HepG2 (cell line): ENCODE results near the gene MPV17L2. TPM values are rescaled to one million over a fixed set of nuclear protein-coding genes. Genes with fewer than 3 reads are reported as not detected.

Experiments used
- ATAC-seq: fragments of 200-7000 bp; cut with Tn5 transposase; 3 replicates; pipeline ENCODE4 v1.9.1; 2020; ENCODE audit warnings: mild to moderate bottlenecking, moderate library complexity
- BruUV-seq: library from RNA; stranded (reverse); fragments of 400-500 nt; replicated peaks from 2 replicates; lab custom pipeline; 2021; lab: Mats Ljungman, UMichigan
- CTCF ChIA-PET: fragments of 300-600 bp; formaldehyde crosslinking; extraction: SDS; loops from one replicate; lab custom pipeline; 2021; ENCODE audit warnings: low total read pairs, inconsistent platforms, low intra/inter-chr PET ratio; lab: Yijun Ruan, JAX
- POLR2A ChIA-PET: fragments of 350-600 bp; sonication (Branson Sonifier 250); formaldehyde crosslinking; loops from one replicate; lab custom pipeline; 2020; ENCODE audit warnings: antibody characterized with exemption, inconsistent platforms; lab: Yijun Ruan, JAX
- DNase-seq: peaks from one replicate; pipeline ENCODE4 v3.0.0-alpha.2; 2015; ENCODE audit warnings: low spot score
- FAIRE-seq: peaks from 3 replicates; lab custom pipeline; 2011; peaks lifted over from hg19 to GRCh38; lab: Jason Lieb, UNC
- H2AFZ ChIP-seq: one replicate; pipeline ENCODE4 v1.6.1; 2011; ENCODE audit warnings: low read length, inconsistent platforms
- H3K27ac ChIP-seq: fragments of 300-600 bp; 3 replicates; pipeline ENCODE4 v1.8.0; 2011; ENCODE audit warnings: mixed run types, mild to moderate bottlenecking, mixed read lengths, low read length, inconsistent platforms; ENCODE audit not compliant: insufficient read depth; ENCODE audit errors: extremely low read length
- H3K27me3 ChIP-seq, 2 experiments: fragments of 200-600 bp in 1 of 2; 2 replicates in 1 of 2; 3 replicates in 1 of 2; pipeline versions ENCODE4 v1.6.0 to v1.8.0; 2011; ENCODE audit warnings: low read length in 2 of 2, mild to moderate bottlenecking in 2 of 2, moderate library complexity in 2 of 2, inconsistent platforms in 1 of 2; ENCODE audit not compliant: insufficient read depth in 2 of 2, control insufficient read depth in 1 of 2
- H3K36me3 ChIP-seq, 2 experiments: fragments of 200-600 bp in 1 of 2; replicated peaks in 1 of 2; 2 replicates in 1 of 2; 3 replicates in 1 of 2; pipeline versions ENCODE4 v1.5.1 to v1.8.0; 2011; ENCODE audit warnings: low read length in 2 of 2, inconsistent platforms in 1 of 2; ENCODE audit not compliant: insufficient read depth in 2 of 2, control insufficient read depth in 1 of 2
- H3K4me1 ChIP-seq: 2 replicates; pipeline ENCODE4 v1.5.1; 2012; ENCODE audit warnings: low read length, inconsistent platforms; ENCODE audit not compliant: insufficient read depth
- H3K4me2 ChIP-seq: 2 replicates; pipeline ENCODE4 v1.6.0; 2011; ENCODE audit warnings: low read depth, low read length, inconsistent platforms
- H3K4me3 ChIP-seq, 3 experiments: fragments of 200-600 bp in 1 of 3; sonication (generic), shearing (Covaris generic) in 1 of 3; replicated peaks in 1 of 3; 2 replicates each; pipeline ENCODE4 v1.5.1; 2011 to 2016; ENCODE audit warnings: low read length in 3 of 3, inconsistent platforms in 2 of 3, low read depth in 2 of 3, mild to moderate bottlenecking in 2 of 3, control low read depth in 1 of 3, mixed read lengths in 1 of 3; ENCODE audit not compliant: insufficient read depth in 1 of 3
- H3K79me2 ChIP-seq: one replicate; pipeline ENCODE4 v1.6.1; 2011; ENCODE audit warnings: low read length, inconsistent platforms; ENCODE audit not compliant: insufficient read depth
- H3K9ac ChIP-seq: 2 replicates; pipeline ENCODE4 v1.6.0; 2011; ENCODE audit warnings: mild to moderate bottlenecking, low read depth, low read length, inconsistent platforms; ENCODE audit not compliant: insufficient read depth
- H3K9me3 ChIP-seq: 2 replicates; pipeline ENCODE4 v1.5.1; 2012; ENCODE audit warnings: mild to moderate bottlenecking, low read length
- H4K20me1 ChIP-seq: 2 replicates; pipeline ENCODE4 v1.6.0; 2011; ENCODE audit warnings: inconsistent platforms, mild to moderate bottlenecking, low read length, moderate library complexity; ENCODE audit not compliant: insufficient read depth
- ARID2 ChIP-seq: sonication (generic); formaldehyde crosslinking; IDR thresholded peaks from 2 replicates; pipeline ENCODE4 v1.8.1; 2022; ENCODE audit warnings: mild to moderate bottlenecking, missing genetic modification reagents, borderline replicate concordance
- ARNTL ChIP-seq: sonication (generic); formaldehyde crosslinking; IDR thresholded peaks from 2 replicates; pipeline ENCODE4 v1.4.0; 2020; ENCODE audit warnings: mild to moderate bottlenecking, missing genetic modification reagents
- CREM ChIP-seq, 2 experiments: sonication (generic) in 1 of 2; formaldehyde crosslinking in 1 of 2; IDR thresholded peaks; 2 replicates each; pipeline versions ENCODE4 v1.4.0 to v1.6.1; 2016 to 2020; ENCODE audit warnings: antibody characterized with exemption in 1 of 2, mild to moderate bottlenecking in 1 of 2, missing genetic modification reagents in 1 of 2
- ELF1 ChIP-seq: sonication (generic); formaldehyde crosslinking; IDR thresholded peaks from 2 replicates; pipeline ENCODE4 v1.4.0; 2020; ENCODE audit warnings: missing genetic modification reagents
- ELF3 ChIP-seq: IDR thresholded peaks from 2 replicates; pipeline ENCODE4 v1.6.1; 2016; ENCODE audit warnings: missing genetic modification reagents, missing compliant biosample characterization
- HNF1B ChIP-seq: sonication (generic); formaldehyde crosslinking; IDR thresholded peaks from 2 replicates; pipeline ENCODE4 v1.5.1; 2020; ENCODE audit warnings: mild to moderate bottlenecking, moderate library complexity, missing genetic modification reagents
- NRL ChIP-seq: sonication (generic); formaldehyde crosslinking; IDR thresholded peaks from 2 replicates; pipeline ENCODE4 v1.5.0; 2020; ENCODE audit warnings: missing genetic modification reagents, mild to moderate bottlenecking, moderate library complexity, borderline replicate concordance
- RBM22 ChIP-seq: fragments of 200-400 bp; formaldehyde crosslinking; optimal IDR thresholded peaks from 2 replicates; pipeline ENCODE3; 2017; ENCODE audit warnings: mild to moderate bottlenecking, low read length, moderate library complexity
- RFX5 ChIP-seq: IDR thresholded peaks from 2 replicates; pipeline ENCODE4 v1.6.1; 2011; ENCODE audit warnings: low read depth, low read length, improper control_type of control experiment
- ZBTB34 ChIP-seq: sonication (generic); formaldehyde crosslinking; IDR thresholded peaks from 2 replicates; pipeline ENCODE4 v1.8.0; 2022; ENCODE audit warnings: mild to moderate bottlenecking, missing genetic modification reagents
- ZFY ChIP-seq: sonication (generic); formaldehyde crosslinking; IDR thresholded peaks from 2 replicates; pipeline ENCODE4 v1.4.0; 2020; ENCODE audit warnings: missing genetic modification reagents
- ZNF317 ChIP-seq: sonication (generic); formaldehyde crosslinking; IDR thresholded peaks from 2 replicates; pipeline ENCODE4 v1.5.0; 2020; ENCODE audit warnings: mild to moderate bottlenecking, missing genetic modification reagents
- ZNF552 ChIP-seq: sonication (generic); formaldehyde crosslinking; IDR thresholded peaks from 2 replicates; pipeline ENCODE4 v1.9.0; 2022; ENCODE audit warnings: missing genetic modification reagents, mild to moderate bottlenecking, borderline replicate concordance
- ZNF564 ChIP-seq: sonication (generic); formaldehyde crosslinking; IDR thresholded peaks from 2 replicates; pipeline ENCODE4 v1.8.1; 2023; ENCODE audit warnings: mild to moderate bottlenecking, missing genetic modification reagents
- ZNF572 ChIP-seq: sonication (generic); formaldehyde crosslinking; IDR thresholded peaks from 2 replicates; pipeline ENCODE4 v1.5.1; 2020; ENCODE audit warnings: mild to moderate bottlenecking, missing genetic modification reagents
- ZNF710 ChIP-seq: sonication (generic); formaldehyde crosslinking; IDR thresholded peaks from 2 replicates; pipeline ENCODE4 v1.5.0; 2020; ENCODE audit warnings: mild to moderate bottlenecking, missing genetic modification reagents, borderline replicate concordance
- ZNF891 ChIP-seq: sonication (generic); formaldehyde crosslinking; IDR thresholded peaks from 2 replicates; pipeline ENCODE4 v1.5.0; 2020; ENCODE audit warnings: mild to moderate bottlenecking, missing genetic modification reagents
- WGBS: methylation state at CpG from one replicate; pipeline ENCODE4 v1.1.6; 2017; ENCODE audit warnings: low lambda C conversion rate; 5-methylcytosine and 5-hydroxymethylcytosine counted together
- in situ Hi-C: cut with HindIII; loops from 2 replicates; pipeline ENCODE4 v1.10.0; 2017; ENCODE audit warnings: low pct_unique_long_range_greater_than_20kb; ENCODE audit not compliant: extremely low pct_ligation_motif_present
- intact Hi-C: fragments of 100-400 bp; cut with micrococcal nuclease; formaldehyde crosslinking; loops from one replicate; pipeline ENCODE4 v1.10.0; 2022; ENCODE audit not compliant: unreplicated experiment
- polyA plus RNA-seq, 8 experiments: library from polyadenylated mRNA; depleted of rRNA in 3 of 8; stranded (reverse) in 7 of 8; unstranded in 1 of 8; fragments of >200 nt; fragmentation: Illumina TruSeq in 4 of 8; extraction: Trizol in 4 of 8; gene quantifications; 2 replicates each; pipeline versions ENCODE4 v1.2.1 to v1.2.3, GENCODE V29; 2011 to 2016; ENCODE audit warnings: low read depth in 4 of 8, missing spikeins in 1 of 8, mixed read lengths in 1 of 8; ENCODE audit not compliant: insufficient read depth in 1 of 8
- total RNA-seq, 5 experiments: library from RNA; depleted of rRNA; stranded (reverse); fragments of >200 nt; fragmentation: Illumina TruSeq; extraction: Trizol; gene quantifications; 2 replicates each; pipeline ENCODE4 v1.2.3, GENCODE V29; 2016; ENCODE audit warnings: low read depth in 1 of 5

MPV17L2 gene
- total and polyA plus RNA-seq, 2 of the 13 experiments (the other 11 are each of a cell fraction or from before 2014, with no cell fraction given): 13.6 to 16.7 TPM

GRCh38 chr19:18152442-18152816 lies 40.6 kb upstream of the MPV17L2 start:
- peaks cover 53% of the 10 kb centered on the region for H3K4me1 ChIP-seq
- no peaks in the 10 kb centered on the region; a peak in 1 of 5 replicates for H3K27me3 ChIP-seq
- intact Hi-C loops (no loop called here), in situ Hi-C loops (loop anchor here (5.0 kb wide), 1 partner anchor 40 kb away; no protein-coding TSS in a partner anchor)
- ATAC-seq: peak; percentile 75
- DNase-seq: peak; percentile 98
- ChIA-PET CTCF (interaction anchor here (0.9 to 1.2 kb wide), 2 partner anchors 9 to 39 kb away, joined by 3 read pairs; no protein-coding TSS in a partner anchor), POLR2A (interaction anchor here (0.8 to 3.1 kb wide), 13 partner anchors 9 to 127 kb away, joined by 3 to 18 read pairs (median 6); no protein-coding TSS in a partner anchor)
- H2AFZ ChIP-seq: no peak overlapping the region
- H3K36me3 ChIP-seq: peaks cover 8 to 18% of the 10 kb centered on the region in 2 experiments; a peak in 4 of 5 replicates
- TSS peak; percentile 88 for BruUV-seq
- FAIRE-seq: peak; percentile 96
- H3K9ac ChIP-seq: peak overlapping the region; percentile 87
- no peaks in the 10 kb centered on the region for H3K9me3 ChIP-seq
- peak overlapping the region; percentile 91 for H3K4me2 ChIP-seq
- WGBS: 0% methylated on average over 22 of the region's 22 CpGs
- peaks cover 18% of the 10 kb centered on the region for H3K79me2 ChIP-seq
- H3K4me3 ChIP-seq: peak overlapping the region; percentile 47 to 98 (median 66); a peak in 5 of 6 replicates
- H4K20me1 ChIP-seq: 0 out of 2 replicates have a peak, but pooled peaks cover 11% of the 10 kb centered on the region
- H3K27ac ChIP-seq: peak overlapping the region; percentile 94
- TF ChIP-seq ARNTL (CRISPR knock-in tag): peak; percentile 25; the same call in 1 of the 2 replicates
- peak; percentile 95 for TF ChIP-seq ZNF572 (CRISPR knock-in tag)
- peak; percentile 49; the same call in 1 of the 2 replicates for TF ChIP-seq ZNF564 (CRISPR knock-in tag)
- TF ChIP-seq ZBTB34 (CRISPR knock-in tag): no peak
- peak; percentile 29; the same call in 1 of the 2 replicates for TF ChIP-seq ZNF317 (CRISPR knock-in tag)
- TF ChIP-seq RFX5: 0 out of 2 replicates have a peak, but pooled peaks have one; percentile 41
- TF ChIP-seq HNF1B (CRISPR knock-in tag): peak; percentile 88
- peak; percentile 15 for TF ChIP-seq RBM22
- no peak for TF ChIP-seq ARID2 (CRISPR knock-in tag)
- TF ChIP-seq ELF3 (CRISPR knock-in tag): 0 out of 2 replicates have a peak, but pooled peaks have one; percentile 36
- peak; percentile 91 for TF ChIP-seq ELF1 (CRISPR knock-in tag)
- TF ChIP-seq ZNF891 (CRISPR knock-in tag): 0 out of 2 replicates have a peak, but pooled peaks have one; percentile 34
- TF ChIP-seq ZNF552 (CRISPR knock-in tag): no peak; the same call in 1 of the 2 replicates
- peak; percentile 9; the same call in 1 of the 2 replicates for TF ChIP-seq ZFY
- peak; percentile 80; the same call in 1 of the 2 replicates for TF ChIP-seq NRL
- 0 out of 2 replicates have a peak, but pooled peaks have one; percentile 34 for TF ChIP-seq CREM (IDR thresholded peaks at IDR 0.05)
- no peak for TF ChIP-seq CREM (CRISPR knock-in tag; IDR thresholded peaks at IDR 0.05)
- TF ChIP-seq ZNF710: no peak
